NCI-H2227 treated with DMSO at 0.1 percent for 48 hours (cell line): ENCODE measurements around the gene OLFM1.
A peak's percentile ranks its signal among the peaks of the same experiment; 100 is the strongest.
"Not testable (repeated sequence)": the region's sequence is repeated elsewhere in the genome, so short reads cannot be mapped to it uniquely, and the experiment has no call there.

Source experiments
- DNase-seq: peaks from one replicate; lab custom pipeline; 2025; lab: John Stamatoyannopoulos, UW

The OLFM1 gene

DNA sequence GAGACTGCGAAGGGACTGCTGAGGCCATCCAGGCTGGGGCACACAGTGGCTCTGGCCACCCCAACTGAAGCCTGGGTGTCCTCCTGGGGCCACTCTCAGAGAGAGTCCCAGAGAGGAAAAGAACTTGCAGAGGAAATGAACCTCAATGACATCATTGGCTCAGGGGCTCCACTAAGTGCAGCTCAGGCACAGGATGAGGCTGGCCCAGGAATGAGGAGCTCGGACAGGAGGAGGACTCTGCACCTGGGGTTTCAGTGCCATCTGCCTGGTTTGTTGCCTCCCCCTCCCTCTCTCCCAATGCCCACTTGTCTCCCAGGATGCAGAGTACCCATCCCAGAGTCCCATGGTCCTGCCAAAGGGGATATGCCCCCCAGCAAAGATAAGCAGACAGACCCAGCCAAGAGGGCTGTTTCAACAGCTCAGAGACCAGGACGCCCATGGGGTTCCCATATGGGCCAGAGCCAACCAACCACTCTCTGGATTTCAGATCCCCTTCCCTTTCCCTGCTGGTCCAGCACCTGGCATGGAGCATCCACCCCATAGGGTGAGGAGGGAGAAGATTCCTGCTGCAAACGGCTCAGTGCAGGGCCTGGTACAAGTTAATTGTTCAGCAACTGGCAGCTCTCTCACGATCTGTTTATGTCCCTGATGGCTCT, 26.9 kb upstream of the OLFM1 start:
- DNase-seq: no peak

DNA sequence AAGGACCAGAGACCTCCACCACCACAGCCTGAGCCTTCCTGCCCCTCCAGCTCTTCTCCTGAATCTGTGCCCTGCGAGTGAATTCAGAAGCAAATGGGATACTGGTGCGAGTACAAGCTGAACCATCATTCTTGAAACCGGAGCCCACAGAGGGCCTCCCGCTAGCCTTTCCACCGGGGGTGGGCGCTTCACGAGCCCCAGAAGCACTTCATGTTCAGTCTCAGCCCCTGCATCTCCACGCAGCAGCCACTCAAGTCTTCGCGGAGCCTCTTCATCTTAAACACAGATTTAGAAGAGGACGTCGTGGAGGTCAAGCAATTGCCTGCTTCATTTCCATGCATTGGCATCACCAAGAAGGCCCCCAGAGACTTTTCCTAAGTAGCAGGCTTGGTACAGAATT, 26.0 kb upstream of the OLFM1 start:
- DNase-seq: no peak

DNA sequence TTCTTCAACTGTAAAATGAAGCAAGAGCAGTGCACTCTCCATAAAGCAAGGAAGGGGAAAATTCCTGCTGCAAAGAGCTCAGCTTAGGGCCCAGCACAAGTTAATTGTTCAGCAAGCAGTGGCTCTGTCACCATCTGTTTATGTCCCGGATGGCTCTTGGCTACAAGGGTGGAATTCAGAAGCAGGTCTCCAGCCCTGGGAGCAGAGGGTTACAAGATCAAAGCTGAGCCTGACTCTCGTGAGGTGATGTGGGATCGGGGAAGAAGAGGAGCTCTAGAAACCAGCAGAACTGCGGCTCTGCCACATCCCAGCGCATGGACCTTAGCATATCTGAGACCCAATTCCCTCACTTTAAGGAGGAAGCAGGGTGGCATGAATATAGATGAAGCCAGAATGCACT, 25.2 kb upstream of the OLFM1 start:
- no peak for DNase-seq

DNA sequence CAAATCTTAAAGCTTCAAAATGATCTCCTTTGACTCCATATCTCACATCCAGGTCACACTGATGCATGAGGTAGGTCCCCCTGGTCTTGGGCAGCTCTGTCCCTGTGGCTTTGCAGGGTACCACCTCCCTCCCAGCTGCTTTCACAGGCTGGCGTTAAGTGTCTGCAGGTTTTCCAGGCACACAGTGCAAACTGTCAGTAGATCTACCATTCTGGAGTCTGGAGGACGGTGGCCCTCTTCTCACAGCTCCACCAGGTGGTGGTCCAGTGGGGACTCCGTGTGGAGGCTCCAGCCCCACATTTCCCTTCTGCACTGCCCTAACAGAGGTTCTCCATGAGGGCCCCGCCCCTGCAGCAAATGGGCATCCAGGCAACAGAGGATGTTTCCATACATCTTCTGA, 24.0 kb upstream of the OLFM1 start:
- not testable (repeated sequence) for DNase-seq

DNA sequence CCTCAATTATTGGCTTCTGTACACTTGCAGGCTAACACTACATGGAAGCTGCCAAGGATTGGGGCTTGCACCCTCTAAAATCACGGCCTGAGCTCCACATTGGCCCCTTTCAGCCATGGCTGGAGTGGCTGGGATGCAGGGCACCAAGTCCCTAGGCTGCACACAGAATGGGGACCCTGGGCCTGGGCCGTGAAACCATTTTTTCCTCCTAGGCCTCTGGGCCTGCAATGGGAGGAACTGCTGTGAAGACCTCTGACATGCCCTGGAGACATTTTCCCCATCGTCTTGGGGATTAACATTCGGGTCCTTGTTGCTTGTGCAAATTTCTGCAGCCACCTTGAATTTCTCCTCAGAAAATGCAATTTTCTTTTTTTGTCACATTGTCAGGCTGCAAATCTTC, 23.6 kb upstream of the OLFM1 start:
- not testable (repeated sequence) for DNase-seq

DNA sequence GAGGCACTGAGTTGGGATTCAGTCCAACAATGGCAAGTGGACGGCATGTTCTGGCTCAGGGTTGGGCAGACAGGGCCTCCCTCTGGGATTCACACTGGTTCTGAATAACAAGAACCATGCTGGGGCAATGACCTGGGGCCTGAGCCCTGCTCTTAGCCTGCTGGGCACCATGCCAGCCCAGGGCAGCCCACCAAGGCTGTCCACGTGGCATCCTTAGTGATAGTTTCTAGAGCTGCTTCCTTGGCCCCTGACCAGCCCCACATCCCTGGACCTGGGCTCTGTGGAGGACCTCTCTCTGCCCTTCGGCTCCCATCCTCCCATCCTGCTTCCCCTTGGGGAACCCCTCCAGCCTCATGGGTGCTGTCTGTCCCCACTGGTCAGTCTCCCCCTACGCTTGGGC, 22.3 kb upstream of the OLFM1 start:
- DNase-seq: no peak

DNA sequence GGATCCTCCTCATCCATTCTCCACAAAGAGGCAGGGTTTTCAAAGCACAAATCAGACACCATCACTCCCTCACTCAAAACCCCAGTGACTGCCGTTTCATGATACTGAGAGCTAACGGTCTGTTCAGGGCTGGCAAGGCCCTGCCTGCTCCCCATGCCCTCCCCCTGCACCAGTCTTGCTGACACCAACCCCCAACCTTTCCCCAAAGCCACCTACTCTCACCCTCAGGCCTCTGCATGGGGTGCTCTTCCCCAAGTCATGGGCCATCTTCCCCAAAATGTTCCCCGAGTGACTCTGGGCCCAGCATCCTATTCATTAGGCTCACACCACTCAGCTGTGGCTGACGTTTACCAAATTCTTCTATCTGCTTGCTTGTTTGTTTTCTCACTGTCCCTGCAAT, 21.7 kb upstream of the OLFM1 start:
- no peak for DNase-seq

DNA sequence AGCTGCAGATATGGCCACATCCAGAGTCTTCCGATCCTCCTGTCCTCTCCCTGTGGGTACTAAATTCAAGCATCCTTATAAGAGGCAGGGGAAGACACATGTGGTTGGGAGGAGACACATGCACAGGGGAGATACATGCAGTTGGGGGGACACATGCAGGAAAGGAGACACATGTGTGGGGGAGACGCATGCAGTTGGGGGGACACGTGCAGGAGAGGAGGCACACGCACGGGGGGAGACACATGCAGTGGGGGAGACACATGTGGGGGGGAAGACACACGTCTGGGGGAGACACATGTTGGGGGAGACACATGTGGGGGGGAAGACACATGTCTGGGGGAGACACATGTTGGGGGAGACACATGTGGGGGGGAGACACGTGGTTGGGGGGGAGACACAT, 21.2 kb upstream of the OLFM1 start:
- DNase-seq: no peak

DNA sequence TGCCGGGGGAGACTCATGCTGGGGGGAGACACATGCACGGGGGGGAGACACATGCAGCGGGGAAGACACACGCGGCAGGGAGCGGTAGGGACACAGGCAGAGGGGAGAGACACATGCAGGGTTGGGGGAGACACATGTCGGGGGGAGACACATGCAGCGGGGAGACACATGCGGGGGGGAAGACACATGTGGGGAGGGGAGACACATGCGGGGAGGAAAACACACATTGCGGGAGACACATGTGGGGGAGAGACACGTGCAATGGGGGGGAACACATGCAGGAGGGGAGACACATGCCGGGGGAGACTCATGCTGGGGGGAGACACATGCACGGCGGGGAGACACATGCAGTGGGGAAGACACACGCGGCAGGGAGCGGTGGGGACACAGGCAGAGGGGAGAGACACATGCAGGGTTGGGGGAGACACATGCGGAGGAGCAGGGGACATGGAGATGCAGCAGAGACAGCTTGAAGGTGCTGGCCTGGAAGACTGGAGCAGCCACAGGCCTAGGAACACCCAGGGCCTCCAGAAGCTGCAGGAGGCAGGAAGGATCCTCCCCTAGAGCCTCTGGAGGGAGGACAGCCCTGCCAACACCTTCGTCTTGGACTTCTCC, 20.3 kb upstream of the OLFM1 start:
- DNase-seq: no peak

DNA sequence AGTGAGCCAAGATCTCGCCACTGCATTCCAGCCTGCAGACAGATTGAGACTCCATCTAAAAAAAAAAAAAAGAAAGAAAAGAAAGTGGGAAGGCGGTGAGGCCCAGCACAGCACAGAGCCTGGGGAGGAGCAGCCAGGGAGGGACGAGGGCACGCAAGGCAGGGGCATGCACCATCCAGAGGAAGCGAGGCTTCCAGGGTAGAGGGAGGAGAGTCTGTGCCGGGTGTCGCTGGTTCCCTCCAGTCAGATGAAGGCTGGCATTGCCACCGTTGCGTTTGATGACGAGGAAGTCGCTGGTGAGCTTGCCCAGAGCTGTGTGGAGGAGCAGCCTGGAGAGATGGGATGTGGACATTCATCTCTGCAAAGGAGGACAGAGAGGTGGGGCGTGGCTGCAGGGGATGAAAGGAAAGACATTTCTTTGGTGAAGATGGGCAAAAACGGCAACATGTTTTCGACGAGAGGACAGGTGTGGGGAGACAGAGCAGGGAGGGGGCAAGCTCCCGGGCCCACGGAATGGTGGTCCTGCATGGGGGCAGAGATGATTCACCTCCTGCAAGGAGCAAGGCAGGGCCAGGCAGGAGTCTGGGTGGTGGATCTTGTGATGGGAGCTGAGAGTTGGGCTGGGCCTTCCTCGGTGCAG, 18.6 kb upstream of the OLFM1 start:
- no peak for DNase-seq

DNA sequence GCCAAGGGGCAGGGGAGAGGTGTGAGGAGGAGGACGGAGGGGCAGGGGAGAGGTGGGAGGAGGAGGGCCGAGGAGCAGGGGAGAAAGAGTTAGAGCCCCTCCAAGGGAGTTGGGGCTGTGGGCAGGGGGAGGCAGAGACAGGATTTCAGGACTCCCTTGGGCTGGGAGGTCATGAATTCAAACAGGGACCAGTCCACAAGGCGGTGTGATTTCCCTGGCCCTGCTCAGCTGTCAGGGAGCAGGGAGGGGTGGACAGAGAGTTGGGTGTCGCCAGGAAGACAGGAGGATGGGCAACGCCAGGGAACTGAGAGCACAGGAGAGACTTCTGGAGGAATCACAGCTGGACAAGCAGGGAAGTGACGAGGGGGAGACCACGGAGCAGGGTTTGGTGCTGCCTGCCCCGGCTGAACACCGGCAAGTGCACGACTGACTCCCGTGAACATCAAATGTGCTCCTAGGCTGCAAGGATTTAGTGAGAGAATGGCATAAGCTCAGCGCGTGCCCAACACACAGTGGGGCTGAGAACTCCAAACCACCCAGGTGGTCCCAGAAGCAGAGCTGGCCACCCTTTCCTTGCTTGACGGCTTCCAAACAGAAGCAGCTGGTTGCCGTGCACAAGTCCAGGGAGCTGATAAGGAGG, 17.8 kb upstream of the OLFM1 start:
- no peak for DNase-seq

DNA sequence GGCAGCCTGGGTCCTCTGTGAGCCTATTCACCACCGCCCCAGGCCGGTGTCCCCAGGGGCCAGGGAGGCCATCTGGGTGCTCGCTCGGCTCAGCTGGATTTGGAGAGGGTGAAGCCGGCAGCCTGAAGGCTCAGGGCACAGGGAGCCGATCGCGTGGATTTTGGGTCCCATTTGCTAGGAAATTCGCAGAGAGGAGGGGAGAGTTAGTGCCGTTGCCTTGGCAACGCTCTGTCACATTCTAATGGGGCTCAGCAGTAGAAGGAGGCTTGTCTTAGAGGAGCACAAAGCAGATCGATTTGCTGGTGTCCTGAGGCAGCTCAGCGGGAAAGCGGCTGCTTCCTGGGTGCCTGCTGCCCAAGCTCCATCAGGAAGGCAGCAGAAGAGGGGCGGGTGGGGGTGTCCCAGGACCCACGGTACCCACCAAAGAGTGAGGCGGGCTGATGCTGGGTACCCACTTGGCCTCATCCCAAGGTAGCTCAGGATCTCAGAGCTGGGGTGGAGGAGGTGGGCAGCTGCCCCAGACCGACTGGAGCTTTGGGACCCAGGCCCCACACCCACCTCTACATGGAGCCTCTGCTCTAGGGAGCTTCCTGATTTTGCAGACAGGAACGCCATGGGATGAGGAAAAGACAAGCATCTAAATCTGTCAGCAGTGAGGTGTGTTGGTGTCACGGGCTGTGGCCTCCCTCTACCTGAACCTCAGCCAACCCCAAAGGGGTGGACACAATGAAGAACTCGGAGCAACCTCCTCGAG, 17.1 kb upstream of the OLFM1 start:
- peak; percentile 13 for DNase-seq

DNA sequence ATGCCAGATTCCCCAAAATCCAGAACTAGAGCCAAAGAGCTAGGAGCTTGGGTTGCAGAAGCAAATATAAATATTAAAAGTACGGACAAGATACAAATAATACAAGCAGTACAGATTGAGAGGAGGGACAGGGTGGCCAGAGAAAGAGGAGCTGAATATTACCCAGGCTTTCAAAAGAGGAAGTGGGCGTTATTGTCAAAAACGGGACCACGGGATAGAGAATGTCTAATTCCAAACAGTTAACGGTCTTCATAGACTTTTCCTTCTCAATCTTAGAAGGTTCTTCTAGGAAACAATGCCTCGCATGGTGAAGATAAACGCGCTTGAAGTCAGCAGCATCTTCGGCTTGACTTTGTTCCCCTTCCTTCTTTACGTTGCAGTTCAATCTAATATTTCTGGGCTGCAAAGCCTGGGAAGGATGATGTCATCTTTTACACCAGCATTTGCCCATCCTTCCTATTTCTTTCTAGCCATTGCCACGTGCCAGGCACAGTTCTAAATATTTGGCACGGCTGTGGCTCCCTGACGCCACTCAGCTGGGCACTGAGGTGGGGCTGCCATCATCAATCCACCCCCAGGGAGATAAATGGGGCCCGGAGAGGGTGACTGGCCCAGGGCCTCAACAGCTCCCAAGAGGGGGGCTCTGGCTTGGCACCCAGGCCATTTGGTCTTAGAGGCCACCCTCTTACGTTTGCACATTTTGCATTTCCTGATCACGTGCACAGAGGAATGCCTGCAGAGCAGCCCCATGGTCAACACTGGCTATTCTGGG, 16.3 kb upstream of the OLFM1 start:
- no peak for DNase-seq

DNA sequence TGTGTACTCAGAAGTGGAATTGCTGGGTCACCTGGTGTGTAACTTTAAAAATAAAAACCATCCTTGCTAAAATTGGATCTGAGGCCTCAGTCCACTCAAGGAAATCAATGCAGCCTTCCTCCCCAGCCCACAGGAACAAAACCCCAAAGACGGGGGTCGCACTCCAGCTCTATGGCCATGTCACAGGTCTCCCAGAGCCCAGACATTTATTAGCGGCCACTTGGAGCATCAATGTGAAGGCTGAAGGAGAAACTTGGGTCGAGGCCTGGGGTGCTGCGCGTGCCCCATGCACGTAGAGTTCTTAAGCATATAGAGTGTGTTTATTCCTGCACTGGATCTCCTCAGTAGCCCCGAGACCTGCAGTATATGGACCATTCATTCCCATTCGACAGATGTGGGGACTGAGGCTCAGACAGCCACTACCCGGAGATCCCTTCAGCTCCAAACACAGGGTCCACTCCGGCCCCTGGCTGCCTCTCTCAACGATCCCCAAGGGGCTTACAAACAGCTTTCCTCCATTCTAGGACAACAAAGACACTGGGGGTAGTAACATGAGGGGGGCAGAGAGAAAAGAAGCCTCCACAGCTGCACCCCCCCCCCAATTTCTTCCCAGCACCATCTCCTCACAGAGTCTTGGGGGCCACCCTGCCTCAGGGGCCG, 14.3 kb upstream of the OLFM1 start:
- no peak for DNase-seq

DNA sequence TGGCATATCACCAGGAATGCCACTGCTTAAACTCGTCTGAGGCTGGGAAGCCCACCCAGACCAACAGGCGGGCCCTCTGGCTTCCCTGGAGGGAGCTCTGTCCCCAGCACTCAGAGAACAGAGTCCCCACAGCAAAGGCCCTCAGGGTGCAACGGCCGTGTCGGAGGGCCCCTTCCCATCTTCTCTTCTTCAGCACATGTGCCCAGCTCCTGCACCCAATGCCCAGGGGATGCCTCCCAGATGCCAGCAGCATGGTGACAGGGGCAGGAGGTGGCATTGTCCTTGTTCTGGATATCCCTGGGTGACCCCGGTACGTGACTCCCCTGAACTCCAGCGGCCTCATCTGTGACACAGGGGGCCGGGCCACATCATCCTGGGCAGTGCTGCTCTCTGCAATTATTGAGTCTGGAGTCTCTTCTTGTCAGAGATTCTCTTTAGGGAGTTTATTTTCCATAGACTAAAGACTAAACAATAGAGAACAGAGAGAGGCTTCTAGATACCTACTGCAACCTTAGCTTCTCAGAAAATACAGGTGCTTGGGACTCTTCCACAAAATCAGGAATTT, 13.6 kb upstream of the OLFM1 start:
- no peak for DNase-seq

DNA sequence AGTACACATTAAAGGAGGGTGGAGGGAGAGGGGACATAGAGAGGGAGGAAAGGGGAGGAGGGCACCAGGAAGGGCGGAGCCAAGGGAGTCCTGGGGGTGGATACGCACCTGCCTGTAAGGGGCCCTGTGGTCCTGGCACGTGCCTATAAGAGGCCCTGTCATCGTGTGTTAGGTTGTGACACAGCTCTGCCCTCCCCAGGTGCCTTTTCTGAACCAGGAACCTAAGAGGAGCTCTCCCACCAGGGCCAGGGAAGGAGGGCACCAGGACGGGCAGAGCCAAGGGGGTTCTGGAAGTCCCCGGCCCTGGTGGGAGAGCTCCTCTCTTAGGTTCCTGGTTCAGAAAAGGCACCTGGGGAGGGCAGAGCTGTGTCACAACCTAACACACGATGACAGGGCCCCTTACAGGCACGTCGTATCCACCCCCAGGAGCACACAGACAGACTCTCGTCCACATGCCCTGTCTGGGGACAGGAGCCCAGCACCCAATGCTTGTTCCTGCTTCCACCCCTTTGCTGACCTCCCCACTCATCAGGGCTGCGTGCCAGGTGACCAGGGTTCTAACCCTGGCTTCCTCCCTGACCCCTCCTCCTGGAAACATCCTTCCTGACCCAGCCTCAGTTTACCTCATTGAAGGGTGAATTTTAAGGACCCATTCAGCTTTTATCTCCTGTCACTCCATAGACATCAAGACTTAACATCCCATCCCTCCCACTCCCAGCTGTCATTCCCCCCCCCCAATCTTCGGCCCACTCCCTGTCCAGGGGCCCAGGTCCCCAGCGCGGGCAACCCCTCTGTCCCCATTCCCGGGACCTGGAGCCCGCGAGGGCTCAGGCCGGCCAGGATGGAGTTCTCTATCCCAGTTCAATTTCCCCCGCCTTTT, 12.9 kb upstream of the OLFM1 start:
- DNase-seq: no peak

DNA sequence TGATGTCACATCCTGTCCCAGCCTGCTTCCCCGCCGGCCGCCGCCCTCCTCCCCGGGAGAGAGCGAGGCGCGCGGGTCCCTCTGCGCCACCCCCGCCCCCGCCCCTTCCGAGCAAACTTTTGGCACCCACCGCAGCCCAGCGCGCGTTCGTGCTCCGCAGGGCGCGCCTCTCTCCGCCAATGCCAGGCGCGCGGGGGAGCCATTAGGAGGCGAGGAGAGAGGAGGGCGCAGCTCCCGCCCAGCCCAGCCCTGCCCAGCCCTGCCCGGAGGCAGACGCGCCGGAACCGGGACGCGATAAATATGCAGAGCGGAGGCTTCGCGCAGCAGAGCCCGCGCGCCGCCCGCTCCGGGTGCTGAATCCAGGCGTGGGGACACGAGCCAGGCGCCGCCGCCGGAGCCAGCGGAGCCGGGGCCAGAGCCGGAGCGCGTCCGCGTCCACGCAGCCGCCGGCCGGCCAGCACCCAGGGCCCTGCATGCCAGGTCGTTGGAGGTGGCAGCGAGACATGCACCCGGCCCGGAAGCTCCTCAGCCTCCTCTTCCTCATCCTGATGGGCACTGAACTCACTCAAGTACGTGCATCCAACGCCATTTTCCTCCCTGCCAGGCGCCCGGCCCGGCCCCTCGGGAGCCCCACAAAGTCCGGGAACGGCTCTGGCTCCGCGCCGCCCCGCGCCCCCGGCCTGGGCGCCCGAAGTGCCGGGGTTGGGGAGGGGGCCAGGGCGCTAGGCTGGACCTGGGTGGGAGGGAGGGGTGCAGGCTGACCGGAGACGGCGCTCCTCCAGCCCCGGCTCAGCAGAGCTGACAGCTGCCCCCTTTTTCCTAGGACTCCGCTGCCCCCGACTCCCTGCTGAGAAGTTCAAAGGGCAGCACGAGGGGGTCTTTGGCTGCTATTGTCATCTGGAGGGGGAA, 12.0 kb upstream of the OLFM1 start:
- DNase-seq: peak; percentile 38

DNA sequence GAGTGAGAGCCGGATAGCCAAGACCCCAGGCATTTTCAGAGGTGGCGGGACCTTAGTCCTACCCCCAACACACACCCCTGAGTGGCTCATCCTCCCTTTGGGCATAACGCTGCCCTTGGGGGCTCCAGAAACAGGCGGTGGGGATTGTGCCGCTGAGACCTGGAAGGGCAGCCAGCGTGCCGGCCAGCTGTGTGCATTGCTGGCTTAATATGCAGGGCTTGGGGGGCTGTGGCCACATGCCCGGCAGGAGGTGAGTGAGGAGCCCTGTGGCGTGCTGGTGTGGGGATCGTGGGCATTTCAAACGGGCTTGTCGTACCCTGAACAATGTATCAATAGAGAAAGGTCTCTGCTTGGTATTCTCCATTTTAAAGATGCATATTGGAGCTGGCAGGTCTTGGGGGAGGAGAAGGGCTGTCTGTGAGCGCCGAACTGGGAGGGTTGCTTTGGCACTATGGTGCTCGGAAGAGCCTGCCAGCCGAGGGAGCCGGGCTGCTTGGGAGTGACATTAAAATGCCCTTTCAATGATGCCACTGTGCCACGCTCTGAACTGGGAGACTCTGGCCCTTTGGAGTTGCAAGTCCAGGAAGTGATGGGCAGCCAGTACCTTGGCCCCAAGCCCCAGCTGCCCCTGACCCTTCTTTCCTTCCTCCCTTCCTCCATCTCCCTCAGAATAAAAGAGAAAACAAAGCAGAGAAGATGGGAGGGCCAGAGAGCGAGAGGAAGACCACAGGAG, 11.2 kb upstream of the OLFM1 start:
- DNase-seq: no peak
